Measurements from ENCODE around the gene IDE.

DNA sequence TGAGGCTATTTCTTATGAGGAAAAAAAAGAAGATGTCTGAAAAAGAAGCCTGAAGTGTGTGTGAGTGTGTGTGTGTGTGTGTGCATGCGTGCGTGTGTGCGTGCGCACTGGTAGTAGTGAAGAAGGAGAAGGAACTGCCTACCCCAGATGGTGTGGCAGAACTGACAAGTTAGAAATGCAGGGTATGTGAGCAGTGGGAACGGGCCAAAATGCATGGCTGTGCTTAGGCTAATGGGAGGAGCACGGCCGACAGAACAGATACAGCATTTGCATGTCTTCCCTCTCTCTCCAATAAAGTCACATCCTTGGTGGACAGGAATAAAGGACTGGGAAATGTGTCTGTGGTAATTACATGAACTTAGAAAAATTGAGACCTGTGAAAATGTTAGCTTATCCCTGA lies 94.3 kb downstream of the IDE start:
- TF ChIP-seq, protein P1, sequence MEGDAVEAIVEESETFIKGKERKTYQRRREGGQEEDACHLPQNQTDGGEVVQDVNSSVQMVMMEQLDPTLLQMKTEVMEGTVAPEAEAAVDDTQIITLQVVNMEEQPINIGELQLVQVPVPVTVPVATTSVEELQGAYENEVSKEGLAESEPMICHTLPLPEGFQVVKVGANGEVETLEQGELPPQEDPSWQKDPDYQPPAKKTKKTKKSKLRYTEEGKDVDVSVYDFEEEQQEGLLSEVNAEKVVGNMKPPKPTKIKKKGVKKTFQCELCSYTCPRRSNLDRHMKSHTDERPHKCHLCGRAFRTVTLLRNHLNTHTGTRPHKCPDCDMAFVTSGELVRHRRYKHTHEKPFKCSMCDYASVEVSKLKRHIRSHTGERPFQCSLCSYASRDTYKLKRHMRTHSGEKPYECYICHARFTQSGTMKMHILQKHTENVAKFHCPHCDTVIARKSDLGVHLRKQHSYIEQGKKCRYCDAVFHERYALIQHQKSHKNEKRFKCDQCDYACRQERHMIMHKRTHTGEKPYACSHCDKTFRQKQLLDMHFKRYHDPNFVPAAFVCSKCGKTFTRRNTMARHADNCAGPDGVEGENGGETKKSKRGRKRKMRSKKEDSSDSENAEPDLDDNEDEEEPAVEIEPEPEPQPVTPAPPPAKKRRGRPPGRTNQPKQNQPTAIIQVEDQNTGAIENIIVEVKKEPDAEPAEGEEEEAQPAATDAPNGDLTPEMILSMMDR (conservative IDR thresholded peaks at IDR 0.05), result no peak
- TF ChIP-seq EZH2 (IDR thresholded peaks at IDR 0.05; ENCODE audit: low read depth), result no peak
